Astrocyte of the cerebellum (primary cell): ENCODE data around the gene MRPL11.
A peak's percentile ranks its signal among the peaks of the same experiment; 100 is the strongest.

ENCODE experiments used
- DNase-seq: peaks from one replicate; pipeline ENCODE4 v3.0.0-alpha.2; 2011; ENCODE audit warnings: low read depth
- H3K4me3 ChIP-seq: 2 replicates; pipeline ENCODE4 v1.5.1; 2011; ENCODE audit warnings: mild to moderate bottlenecking, low read depth, low read length, moderate library complexity
- in situ Hi-C: cut with HindIII; loops from 2 replicates; pipeline ENCODE4 v1.10.0; 2017; ENCODE audit warnings: low sequenced_read_pairs
- TF ChIP-seq, protein P1 (sequence below): IDR thresholded peaks from 2 replicates; pipeline ENCODE4 v1.5.1; 2012; ENCODE audit warnings: low read length, low read depth, moderate library complexity, mild to moderate bottlenecking; ENCODE audit errors: missing control alignments

Gene MRPL11

DNA sequence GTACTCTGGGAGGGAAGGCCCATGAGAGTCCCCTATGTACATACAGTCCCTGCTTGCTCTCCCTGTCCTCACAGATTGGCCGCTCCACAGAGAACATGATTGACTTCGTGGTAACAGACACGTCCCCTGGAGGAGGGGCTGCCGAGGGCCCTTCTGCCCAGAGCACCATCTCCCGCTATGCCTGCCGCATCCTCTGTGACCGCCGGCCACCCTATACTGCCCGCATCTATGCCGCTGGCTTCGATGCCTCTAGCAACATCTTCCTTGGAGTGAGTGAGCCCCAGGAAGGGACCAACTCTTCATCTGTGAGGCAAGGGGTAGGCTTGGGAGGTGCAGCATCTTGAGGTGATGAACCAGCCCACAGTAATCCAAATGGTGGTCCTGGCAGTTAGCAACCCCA is 34.5 kb upstream of the MRPL11 start:
- in situ Hi-C loops: no loop called here
- no peak overlapping the region for H3K4me3 ChIP-seq
- DNase-seq: no peak

DNA sequence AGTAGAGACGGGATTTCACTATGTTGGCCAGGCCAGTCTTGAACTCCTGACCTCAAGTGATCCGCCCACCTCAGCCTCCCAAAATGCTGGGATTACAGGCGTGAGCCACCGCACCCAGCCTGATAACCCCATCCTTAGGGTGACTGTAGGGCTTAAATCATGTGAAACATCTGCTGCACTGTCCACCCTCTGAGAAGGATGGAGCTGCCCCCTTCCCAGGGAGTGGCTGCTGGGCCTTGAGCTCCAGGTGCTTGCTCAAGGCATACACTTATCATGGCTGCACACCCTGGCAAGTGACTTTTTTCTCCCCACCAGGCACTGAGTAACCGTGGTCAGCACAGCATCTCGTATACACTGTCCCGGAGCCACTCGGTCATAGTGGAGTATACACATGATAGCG is 33.4 kb upstream of the MRPL11 start:
- in situ Hi-C loops: no loop called here
- no peak for DNase-seq
- TF ChIP-seq, protein P1, sequence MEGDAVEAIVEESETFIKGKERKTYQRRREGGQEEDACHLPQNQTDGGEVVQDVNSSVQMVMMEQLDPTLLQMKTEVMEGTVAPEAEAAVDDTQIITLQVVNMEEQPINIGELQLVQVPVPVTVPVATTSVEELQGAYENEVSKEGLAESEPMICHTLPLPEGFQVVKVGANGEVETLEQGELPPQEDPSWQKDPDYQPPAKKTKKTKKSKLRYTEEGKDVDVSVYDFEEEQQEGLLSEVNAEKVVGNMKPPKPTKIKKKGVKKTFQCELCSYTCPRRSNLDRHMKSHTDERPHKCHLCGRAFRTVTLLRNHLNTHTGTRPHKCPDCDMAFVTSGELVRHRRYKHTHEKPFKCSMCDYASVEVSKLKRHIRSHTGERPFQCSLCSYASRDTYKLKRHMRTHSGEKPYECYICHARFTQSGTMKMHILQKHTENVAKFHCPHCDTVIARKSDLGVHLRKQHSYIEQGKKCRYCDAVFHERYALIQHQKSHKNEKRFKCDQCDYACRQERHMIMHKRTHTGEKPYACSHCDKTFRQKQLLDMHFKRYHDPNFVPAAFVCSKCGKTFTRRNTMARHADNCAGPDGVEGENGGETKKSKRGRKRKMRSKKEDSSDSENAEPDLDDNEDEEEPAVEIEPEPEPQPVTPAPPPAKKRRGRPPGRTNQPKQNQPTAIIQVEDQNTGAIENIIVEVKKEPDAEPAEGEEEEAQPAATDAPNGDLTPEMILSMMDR: no peak
- H3K4me3 ChIP-seq: no peak overlapping the region

More for the DNA sequence above, 34.5 kb upstream of the MRPL11 start:
- TF ChIP-seq, protein P1: no peak

GRCh38 chr11:66471142-66471541 is 32.5 kb upstream of the MRPL11 start:
- no peak for DNase-seq
- no peak overlapping the region for H3K4me3 ChIP-seq
- in situ Hi-C loops: no loop called here
- TF ChIP-seq, protein P1: no peak

DNA sequence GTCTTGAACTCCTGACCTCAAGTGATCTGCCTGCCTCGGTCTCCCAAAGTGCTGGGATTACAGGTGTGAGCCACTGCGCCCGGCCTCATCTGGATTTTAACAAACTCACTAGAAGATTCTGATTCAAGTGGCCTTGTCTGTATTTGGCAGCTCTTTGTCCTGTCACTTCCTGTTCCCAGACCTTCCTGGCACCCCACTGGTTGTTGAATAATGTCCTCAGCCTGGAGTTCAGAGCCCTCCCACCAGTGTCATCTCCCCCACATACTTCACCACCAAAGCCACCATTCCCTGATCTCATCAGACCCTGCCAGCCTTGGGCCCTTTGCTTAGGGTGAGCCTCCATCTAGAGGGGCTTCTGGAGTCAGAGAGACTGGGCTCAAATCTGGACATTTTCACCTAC is 31.4 kb upstream of the MRPL11 start:
- no peak for DNase-seq
- H3K4me3 ChIP-seq: no peak overlapping the region
- in situ Hi-C loops: no loop called here
- TF ChIP-seq, protein P1: no peak

DNA sequence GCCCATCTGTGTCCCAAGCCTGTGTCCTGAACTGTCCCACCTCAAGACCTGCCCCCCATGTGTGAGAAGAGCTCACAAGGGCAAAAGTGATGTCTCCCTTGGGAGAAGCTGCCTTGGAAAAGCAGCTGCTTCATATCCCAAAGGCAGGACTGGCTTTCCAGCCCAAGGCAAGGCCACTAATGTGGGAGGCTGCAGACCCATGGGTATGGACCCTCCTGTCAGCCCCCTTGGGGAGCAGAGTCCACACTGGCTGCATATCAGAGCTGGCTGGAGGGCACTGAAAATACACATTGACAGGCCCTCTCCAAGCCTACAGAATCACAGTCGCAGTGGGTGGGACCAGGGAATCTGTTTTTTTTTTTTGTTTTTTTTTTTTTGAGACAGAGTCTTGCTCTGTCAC is 30.8 kb upstream of the MRPL11 start:
- in situ Hi-C loops: no loop called here
- no peak for DNase-seq
- no peak overlapping the region for H3K4me3 ChIP-seq
- TF ChIP-seq, protein P1: no peak

- H3K4me3 ChIP-seq: no peak overlapping the region
- DNase-seq: no peak
- TF ChIP-seq, protein P1: no peak
- in situ Hi-C loops: no loop called here
Measured at GRCh38 chr11:66468691-66469090, 30.0 kb upstream of the MRPL11 start.

DNA sequence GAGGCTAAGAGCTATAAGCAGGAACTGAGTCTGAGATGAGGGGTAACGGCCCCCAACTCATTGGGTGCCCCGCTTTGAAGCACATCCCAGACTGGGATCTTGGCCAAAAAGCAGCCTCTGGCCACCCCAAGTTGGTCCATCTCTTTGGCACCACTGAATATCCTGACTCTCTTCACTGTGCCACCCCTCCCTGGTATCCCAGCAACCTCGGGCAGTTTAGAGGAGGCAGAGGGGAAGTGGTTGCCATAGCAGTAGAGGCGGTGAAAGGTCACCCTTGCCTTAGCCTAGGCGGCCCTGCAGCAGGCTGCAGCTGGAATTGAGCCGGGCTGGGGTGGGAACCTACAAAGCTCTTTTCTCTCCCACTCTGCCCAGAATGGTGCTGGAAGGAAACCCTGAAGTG is 29.1 kb upstream of the MRPL11 start:
- TF ChIP-seq, protein P1: no peak

More for the DNA sequence above, 29.1 kb upstream of the MRPL11 start:
- peak overlapping the region; percentile 58 for H3K4me3 ChIP-seq
- DNase-seq: no peak
- in situ Hi-C loops: no loop called here
